KOPT-K1 (cell line): ENCODE measurements around the gene GTF3C5.
"Not testable (repeated sequence)": the region's sequence is repeated elsewhere in the genome, so short reads cannot be mapped to it uniquely, and the experiment has no call there.

Source experiments
- H3K27ac ChIP-seq: fragments of 200-600 bp; sonication (generic); 2 replicates; pipeline ENCODE4 v1.5.1; 2016; ENCODE audit warnings: antibody characterized with exemption, mild to moderate bottlenecking, low read depth, low read length; ENCODE audit not compliant: poor library complexity, severe bottlenecking
- H3K36me3 ChIP-seq: fragments of 200-600 bp; sonication (generic); 2 replicates; pipeline ENCODE4 v1.5.1; 2017; ENCODE audit warnings: antibody characterized with exemption, mild to moderate bottlenecking, low read length, moderate library complexity; ENCODE audit not compliant: insufficient read depth
- H3K9me3 ChIP-seq: fragments of 200-600 bp; sonication (generic); 2 replicates; pipeline ENCODE4 v1.5.1; 2017; ENCODE audit warnings: antibody characterized with exemption, low read length, mild to moderate bottlenecking; ENCODE audit not compliant: insufficient read depth, poor library complexity, severe bottlenecking

Gene GTF3C5

DNA sequence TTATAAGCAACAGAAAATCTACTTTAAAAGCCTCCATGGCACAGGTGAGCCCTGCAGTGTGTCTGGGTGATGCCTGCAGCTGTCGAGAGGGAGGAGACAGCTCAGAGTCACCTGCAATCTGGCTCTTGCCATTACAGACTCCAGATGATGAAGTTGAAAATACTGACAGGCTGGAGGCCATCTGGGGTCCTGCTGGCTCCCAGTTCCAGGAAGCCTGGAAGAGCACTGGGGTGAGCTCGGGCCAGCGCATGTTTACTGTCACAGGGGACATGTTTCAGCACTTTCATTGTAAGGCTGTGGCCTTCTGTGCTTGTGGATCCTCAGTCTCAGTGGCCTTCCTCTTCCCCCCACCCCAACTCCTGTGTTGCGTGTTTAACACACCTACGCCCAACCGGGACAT lies 59.4 kb downstream of the GTF3C5 start:
- Histone ChIP-seq H3K27ac (peak overlapping the region; percentile 25), H3K36me3 (no peaks in the 10 kb centered on the region), H3K9me3 (no peaks in the 10 kb centered on the region)

DNA sequence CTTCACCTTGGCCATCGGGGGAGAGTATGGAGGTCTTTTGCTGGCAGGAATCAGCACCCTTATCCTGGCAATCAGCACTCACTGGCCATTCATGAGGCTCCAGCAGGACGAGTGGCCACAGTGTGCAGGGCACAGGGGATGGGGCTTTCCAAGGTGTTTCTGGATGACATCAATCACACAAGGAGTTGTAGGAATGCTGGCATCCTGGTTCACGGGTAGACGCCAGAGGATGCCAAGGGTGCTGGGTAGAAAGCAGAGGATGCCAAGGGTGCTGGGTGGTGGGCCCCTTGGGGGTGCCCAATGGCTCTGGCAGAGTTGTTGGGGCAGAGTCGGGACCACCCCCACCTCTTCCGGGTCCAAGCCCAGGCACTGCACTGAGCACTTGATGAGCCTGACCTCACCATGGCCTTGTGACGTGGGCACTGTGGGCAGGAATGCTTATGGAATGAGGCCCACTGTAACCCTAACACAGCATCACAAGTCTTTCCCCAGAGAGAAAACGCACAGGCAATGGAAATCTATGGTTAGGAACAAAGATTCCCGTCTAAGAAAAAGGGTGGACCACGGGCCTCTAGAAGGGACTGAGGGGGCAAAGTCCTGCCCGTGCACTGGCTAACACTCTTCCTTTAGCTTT lies 60.1 kb downstream of the GTF3C5 start:
- Histone ChIP-seq H3K27ac (no peak overlapping the region), H3K36me3 (no peaks in the 10 kb centered on the region), H3K9me3 (no peaks in the 10 kb centered on the region)

DNA sequence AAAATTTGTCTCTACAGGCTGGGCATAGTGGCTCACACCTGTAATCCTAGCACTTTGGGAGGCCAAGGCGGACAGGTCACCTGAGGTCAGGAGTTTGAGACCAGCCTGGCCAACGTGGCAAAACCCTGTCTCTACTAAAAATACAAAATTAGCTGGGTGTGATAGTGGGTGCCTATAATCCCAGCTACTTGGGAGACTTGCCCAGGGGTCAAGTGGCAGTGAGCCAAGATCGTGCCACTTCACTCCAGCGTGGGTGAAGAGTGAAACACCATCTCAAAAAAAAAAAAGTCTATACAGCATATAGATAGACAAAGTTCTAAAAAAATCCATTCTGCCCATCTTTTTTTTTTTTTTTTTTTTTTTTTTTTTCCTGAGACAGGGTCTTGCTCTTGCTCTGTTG lies 63.6 kb downstream of the GTF3C5 start:
- Histone ChIP-seq H3K9me3 (peaks cover 12% of the 10 kb centered on the region), H3K36me3 (peaks cover 32% of the 10 kb centered on the region)
- not testable (repeated sequence) for H3K27ac ChIP-seq

DNA sequence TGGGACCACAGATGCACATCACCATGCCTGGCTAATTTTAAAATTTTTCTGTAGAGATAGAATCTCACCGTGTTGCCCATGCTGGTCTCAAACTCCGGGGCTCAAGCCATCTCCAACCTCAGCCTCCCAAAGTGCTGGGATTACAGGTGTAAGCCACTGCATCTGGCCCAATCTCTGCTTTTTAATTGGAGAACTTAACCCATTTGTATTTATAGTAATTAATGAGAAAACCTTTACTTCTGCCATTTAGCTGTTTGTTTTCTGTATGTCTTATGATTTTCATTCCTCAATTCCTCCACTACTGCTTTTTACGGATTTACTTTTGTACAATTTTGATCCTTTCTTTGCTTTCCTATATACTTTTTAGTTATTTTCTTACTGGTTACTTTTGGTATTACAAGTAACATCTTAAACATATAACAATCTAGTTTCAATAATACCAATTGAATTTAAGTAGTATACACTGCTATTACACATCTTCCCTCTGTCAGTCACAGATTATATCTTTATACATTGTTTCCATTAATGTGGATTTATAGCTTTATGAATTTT lies 64.1 kb downstream of the GTF3C5 start:
- H3K9me3 ChIP-seq, result peaks cover 12% of the 10 kb centered on the region
- peaks cover 36% of the 10 kb centered on the region for H3K36me3 ChIP-seq
- H3K27ac ChIP-seq, result no peak overlapping the region

DNA sequence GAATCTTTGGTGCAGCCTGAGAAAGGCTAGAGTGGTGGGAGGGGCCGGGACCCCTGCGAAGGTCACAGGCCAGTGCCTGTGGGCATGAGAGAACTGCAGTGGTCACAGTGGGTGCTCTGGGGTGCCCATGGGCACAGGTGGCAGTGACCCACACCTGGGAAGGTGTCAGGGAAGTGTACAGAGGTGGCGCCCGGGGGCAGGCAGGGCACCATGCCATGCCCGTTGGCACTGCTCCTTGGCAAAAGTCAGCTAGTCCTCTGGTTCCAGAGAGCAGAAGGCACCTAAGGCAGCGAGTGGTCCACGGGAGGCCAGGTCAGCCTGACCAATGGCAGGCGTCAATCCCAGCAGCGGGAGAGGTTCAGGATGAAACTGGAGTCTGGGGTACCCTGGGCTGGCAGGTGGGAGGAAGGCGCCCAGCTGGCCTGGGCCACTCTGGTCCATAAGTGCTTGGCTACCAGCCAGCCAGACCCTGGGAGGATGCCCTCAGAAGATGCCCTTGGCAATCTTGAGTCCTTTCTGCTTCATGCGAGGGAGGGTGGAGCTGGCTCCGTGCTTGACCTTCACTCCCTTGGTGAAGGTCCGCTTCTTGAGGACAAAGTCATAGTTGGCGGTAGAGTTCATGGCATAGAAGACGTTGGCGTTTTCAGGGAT lies 67.4 kb downstream of the GTF3C5 start:
- H3K36me3 ChIP-seq, result peaks cover 70% of the 10 kb centered on the region
- peaks cover 12% of the 10 kb centered on the region for H3K9me3 ChIP-seq
- H3K27ac ChIP-seq, result no peak overlapping the region

DNA sequence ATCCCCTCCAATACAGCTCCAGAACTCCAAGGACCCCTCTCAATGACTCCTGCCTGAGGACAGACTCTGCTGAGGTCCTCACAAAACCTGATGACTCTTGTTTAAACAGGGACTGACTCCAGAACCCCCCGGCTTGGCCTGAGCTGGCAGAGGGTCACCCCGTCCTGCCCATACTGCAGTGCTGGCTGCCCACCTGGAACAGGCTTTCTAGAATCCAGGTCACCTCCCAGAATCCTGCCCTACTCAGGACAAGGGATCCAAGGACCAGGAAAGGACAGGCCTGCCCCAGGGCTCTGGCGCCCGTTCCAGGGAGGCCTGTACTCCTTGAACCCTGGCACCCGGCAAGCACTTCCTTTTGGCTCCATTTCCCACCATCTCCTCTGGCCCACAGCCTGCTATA lies 68.1 kb downstream of the GTF3C5 start:
- Histone ChIP-seq H3K27ac (no peak overlapping the region), H3K9me3 (peaks cover 12% of the 10 kb centered on the region), H3K36me3 (peaks cover 76% of the 10 kb centered on the region)

DNA sequence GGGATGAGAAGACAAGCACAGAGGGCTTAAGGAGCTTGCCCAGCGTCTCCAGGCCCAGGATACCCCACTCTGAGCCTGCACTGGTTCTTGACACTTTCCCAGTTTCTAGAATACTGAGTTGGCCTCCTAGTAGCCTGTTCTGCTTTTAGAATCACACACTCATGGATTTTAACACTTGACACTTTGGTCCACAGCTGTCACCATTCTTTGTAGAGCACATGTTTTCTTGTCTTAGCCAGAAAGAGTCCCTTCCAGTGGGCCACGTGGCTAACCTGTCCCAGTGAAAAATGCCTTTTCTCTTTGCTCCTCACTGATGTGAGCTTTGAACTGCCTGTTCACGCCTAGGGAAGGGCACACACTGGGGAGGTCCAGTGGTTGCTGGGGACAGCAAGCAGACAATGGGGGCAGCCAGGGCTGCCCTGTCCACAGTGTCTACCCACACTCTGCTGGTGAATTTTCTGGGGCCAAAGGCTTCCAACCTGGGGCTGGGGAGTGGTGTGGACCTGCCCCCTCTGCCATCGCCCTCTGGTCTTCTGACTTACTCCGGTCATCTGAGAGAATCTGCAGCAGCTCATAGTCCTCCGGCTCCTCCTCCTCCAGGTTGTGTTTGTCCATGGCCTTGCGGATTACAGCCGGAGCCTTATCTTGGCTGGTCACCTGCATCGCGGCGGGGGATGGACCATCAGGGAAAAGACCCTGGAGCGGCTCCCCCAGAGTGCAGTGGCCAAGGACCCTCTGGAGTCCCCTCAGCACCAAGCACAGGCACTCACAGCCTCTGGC lies 69.1 kb downstream of the GTF3C5 start:
- Histone ChIP-seq H3K27ac (no peak overlapping the region), H3K9me3 (peaks cover 12% of the 10 kb centered on the region), H3K36me3 (peaks cover 82% of the 10 kb centered on the region)

DNA sequence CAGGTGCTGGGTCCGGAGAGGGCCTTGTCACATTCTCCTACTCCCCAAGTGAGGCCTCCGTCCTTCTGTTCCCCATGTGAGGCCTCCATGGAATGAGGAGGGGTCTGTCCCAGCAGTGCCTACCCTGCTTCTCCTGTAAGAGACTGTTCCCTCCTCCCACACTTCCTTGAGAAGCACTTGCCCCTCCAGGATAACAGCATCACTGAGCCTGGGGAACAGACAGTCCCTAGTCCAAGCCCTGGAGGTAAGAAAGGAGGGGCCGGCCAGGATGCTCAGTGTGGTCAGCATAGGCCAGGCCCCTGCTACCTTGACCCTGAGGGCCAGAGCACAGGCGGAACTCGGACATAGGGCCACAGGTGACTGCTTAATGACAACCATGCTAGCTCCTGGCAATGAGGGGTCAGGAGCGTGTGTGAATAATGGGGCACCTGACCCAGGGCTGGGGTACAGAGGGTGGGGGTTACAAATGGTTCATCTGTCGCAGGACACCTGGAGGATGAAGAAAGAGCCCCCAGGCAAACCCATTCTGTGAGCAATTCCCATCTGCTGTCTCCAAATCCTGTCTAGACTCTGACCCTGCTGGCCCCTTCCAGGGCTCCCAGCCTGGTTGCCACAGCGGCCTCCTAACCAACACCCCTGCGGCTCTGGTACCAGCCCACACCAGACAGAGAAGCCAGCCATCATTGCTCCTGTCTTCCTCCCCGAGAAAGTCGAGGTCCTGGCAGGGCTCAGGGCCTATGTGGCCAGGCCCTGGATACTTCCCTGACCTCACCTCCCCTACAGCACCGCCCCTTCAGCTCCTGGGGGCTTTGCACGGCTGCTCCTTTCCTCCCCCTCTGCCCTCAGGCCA lies 69.9 kb downstream of the GTF3C5 start:
- no peak overlapping the region for H3K27ac ChIP-seq

DNA sequence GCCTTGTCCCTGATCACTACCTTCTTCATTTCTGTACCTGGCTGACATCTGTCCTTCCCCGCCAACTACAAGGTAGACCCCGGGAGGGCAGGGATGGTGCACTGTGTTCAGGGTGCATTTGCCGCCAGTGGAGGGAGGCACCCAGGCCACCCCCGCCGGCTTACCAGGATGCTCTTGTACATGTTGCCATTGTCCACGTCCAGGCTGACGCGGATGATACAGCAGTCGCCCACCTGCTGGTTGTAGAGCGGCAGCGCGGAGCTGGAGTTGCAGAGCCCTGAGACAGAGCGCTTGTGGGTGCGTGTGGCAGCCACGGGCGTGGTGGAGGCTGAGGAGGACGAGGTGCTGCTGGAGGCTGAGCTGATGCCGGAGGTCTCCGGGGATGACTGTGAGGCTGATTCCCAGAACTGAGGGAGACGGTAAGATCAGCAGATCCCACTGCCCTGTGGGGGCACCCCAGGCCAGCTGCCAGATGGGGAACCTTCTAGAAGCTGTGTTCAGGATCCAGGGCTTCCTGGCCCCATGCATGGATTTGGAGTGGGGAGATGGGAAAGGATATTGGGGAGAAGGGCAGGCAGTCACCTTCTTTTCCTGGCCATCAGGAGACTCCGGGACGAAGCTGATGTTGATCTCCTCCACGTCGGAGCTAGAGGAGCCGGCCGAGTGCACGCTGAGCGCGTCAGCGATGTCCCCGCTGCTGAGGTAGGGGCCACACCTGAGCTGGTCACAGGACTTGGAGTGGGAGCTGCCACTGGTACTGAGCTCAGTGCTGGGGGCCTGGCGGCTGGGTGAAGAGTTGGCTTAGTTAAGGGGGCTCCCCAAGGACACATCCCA lies 70.8 kb downstream of the GTF3C5 start:
- no peak overlapping the region for H3K27ac ChIP-seq
- H3K9me3 ChIP-seq, result peaks cover 8% of the 10 kb centered on the region
- H3K36me3 ChIP-seq, result peaks cover 88% of the 10 kb centered on the region

More for the DNA sequence above, 69.9 kb downstream of the GTF3C5 start:
- Histone ChIP-seq H3K36me3 (peaks cover 85% of the 10 kb centered on the region), H3K9me3 (peaks cover 12% of the 10 kb centered on the region)

DNA sequence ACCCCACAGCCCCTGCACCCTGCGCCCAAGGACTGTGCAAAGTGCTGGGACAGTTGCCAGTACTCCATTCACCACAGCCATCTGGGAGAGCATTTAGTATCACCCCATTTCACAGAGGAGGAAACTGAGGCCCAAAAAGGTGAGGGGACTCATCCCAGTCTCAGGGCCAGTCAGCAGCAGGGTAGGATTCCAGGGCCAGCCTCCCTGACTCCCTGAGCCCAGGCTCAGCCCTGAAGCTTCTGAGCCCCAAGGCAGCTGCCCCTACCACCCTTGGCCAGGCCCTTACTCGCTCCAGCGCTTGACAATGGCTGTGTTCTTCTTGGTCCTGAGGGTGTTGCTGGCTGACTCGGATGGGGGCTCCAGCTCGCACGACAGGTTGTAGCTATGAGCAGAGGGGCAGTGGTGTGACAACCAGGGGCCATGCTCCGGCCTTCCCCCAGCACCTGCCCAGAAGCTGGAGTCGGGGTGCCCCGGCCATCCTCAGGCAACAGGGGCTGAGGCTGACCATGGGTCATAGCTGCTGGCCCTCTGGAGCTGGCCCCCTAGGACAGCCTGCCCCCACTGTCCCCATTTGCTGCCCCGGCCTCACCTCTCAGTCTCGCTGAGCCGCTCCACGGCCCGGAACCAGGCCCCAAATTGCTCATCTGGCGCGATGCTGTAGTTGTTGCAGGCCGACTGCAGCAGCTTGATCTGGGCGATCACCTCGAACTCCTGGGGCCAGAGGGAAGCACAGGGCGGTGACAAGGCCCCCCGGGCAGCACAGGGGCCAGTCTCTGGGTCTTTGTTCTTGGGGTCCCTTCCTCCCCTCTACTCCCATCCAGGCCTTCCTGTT lies 71.6 kb downstream of the GTF3C5 start:
- peaks cover 88% of the 10 kb centered on the region for H3K36me3 ChIP-seq
- peaks cover 2% of the 10 kb centered on the region for H3K9me3 ChIP-seq
- H3K27ac ChIP-seq, result no peak overlapping the region

DNA sequence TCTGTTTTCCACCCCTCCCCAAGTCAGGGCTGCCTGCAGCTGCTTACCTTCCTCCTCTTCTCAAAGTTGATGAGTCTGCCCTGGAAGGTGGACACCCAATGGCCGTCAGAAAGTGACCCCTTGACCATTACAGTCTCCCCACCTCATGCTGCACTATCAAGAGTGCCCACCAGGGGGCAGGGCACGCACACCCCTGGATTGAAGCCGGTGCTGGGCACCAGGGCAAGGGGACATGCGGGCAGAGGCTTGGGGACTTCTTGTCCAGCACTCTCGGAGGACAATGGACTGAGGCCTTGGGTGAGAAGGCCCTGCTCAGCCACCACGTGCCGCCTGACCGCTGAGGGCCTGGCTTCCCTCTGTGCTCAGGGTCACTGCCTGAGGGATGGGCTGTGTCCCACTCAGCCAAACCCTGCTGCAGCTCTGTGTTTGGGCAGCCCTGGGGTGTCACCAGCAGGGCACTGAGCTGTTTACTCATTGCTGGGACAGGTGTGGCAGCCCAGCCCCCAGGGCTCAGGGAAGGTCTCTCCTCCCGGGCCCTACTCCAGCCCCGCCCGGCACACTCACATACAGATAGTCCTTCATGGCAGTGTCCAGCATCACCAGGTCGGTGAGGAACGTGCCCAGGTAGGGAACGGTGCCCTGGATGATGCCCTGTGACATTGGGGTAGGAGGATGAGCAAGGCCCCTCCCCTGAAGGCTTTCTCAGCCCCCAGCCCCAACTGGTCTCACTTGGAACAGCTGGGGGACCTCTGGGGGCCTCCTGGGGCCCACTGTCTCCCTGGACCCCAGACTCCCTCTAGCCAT lies 72.6 kb downstream of the GTF3C5 start:
- H3K27ac ChIP-seq, result no peak overlapping the region
- no peaks in the 10 kb centered on the region for H3K9me3 ChIP-seq
- peaks cover 88% of the 10 kb centered on the region for H3K36me3 ChIP-seq

DNA sequence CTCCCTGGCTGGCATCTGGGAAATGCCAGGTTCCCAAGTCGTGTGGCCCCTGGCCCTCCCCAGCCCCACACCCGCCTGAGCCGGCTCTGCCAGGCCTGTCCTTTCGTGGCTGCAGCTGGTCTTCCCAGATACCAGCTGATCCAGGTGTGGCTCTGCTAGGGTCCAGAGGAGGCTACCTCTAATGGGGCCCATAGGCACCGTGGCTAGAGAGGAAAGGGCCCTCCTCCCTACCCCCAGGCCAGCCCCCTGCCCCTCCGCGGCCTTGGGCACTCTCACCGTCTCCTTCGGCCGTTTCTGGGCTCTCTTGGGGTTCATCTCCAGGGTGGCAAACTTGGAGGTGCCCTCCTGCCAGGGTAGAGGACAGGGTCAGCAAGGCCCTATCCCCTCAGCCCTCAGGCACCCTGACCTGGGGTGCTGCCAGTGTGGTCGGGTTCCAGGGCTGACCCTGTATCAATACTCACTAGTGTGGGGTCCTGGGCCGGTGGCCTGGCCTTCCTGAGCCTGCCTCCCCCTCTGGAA lies 73.2 kb downstream of the GTF3C5 start:
- H3K36me3 ChIP-seq, result peaks cover 88% of the 10 kb centered on the region
- no peaks in the 10 kb centered on the region for H3K9me3 ChIP-seq

More for the DNA sequence above, 73.2 kb downstream of the GTF3C5 start:
- H3K27ac ChIP-seq, result no peak overlapping the region
